CD4-positive, alpha-beta T cell treated with Interleukin-17A for 4 hours (primary cell): ENCODE results near the gene KRT71.

Experiments
- DNase-seq: peaks from one replicate; pipeline ENCODE4 v3.0.0-alpha.2; 2020; ENCODE audit warnings: mixed read lengths

Gene KRT71

GRCh38 chr12:52573743-52574142 lies 20.8 kb upstream of the KRT71 start, which contains the start of gene KRT74:
Gene KRT74 (minus strand): TSS chr12:52573843. CDS start chr12:52573777, 66 bp downstream.
- DNase-seq, result no peak

GRCh38 chr12:52573306-52573705 lies 20.4 kb upstream of the KRT71 start:
- DNase-seq, result no peak

GRCh38 chr12:52570511-52570910 lies 17.6 kb upstream of the KRT71 start:
- DNase-seq, result no peak

GRCh38 chr12:52568111-52568510 lies 15.2 kb upstream of the KRT71 start:
- DNase-seq, result no peak

GRCh38 chr12:52566847-52567291 lies 13.9 kb upstream of the KRT71 start:
- DNase-seq, result no peak

GRCh38 chr12:52564582-52564981 lies 11.6 kb upstream of the KRT71 start:
- DNase-seq, result no peak

- no peak for DNase-seq
Observed at GRCh38 chr12:52561880-52562449, 9.0 kb upstream of the KRT71 start.

GRCh38 chr12:52559979-52560378 lies 7.0 kb upstream of the KRT71 start:
- no peak for DNase-seq

GRCh38 chr12:52558781-52559445 lies 6.0 kb upstream of the KRT71 start:
- no peak for DNase-seq

- DNase-seq, result no peak
Observed at GRCh38 chr12:52557476-52557875, 4.5 kb upstream of the KRT71 start.

- DNase-seq, result no peak
Observed at GRCh38 chr12:52555577-52555976, 2.6 kb upstream of the KRT71 start.

GRCh38 chr12:52552055-52552454 lies 890 bp downstream of the KRT71 start:
- no peak for DNase-seq

GRCh38 chr12:52551216-52551865 lies 1.6 kb downstream of the KRT71 start:
- DNase-seq, result no peak

GRCh38 chr12:52546126-52546525 lies 6.8 kb downstream of the KRT71 start:
- DNase-seq, result no peak

- no peak for DNase-seq
Observed at GRCh38 chr12:52543985-52544883, 8.7 kb downstream of the KRT71 start.

GRCh38 chr12:52542785-52543318 lies 10.1 kb downstream of the KRT71 start:
- DNase-seq, result no peak

GRCh38 chr12:52542157-52542556 lies 10.8 kb downstream of the KRT71 start:
- peak; percentile 11 for DNase-seq

GRCh38 chr12:52541709-52542108 lies 11.2 kb downstream of the KRT71 start:
- no peak for DNase-seq

GRCh38 chr12:52540531-52540930 lies 12.4 kb downstream of the KRT71 start:
- no peak for DNase-seq

- DNase-seq, result no peak
Observed at GRCh38 chr12:52539821-52540173, 13.1 kb downstream of the KRT71 start.

GRCh38 chr12:52539083-52539820 lies 13.7 kb downstream of the KRT71 start:
- no peak for DNase-seq

GRCh38 chr12:52537101-52537500 lies 15.8 kb downstream of the KRT71 start:
- DNase-seq, result no peak
